Activated CD4-positive, alpha-beta T cell treated with anti-CD3 and anti-CD28 coated beads, Interleukin-2, amount 50 U/mL, for 16 hours (primary cell): ENCODE results near the gene FNTB.
"Not testable (repeated sequence)": the region's sequence is repeated elsewhere in the genome, so short reads cannot be mapped to it uniquely, and the experiment has no call there.

Experiments
- DNase-seq: peaks from one replicate; pipeline ENCODE4 v3.0.0-alpha.2; 2020

The FNTB gene

GRCh38 chr14:65054471-65055085, 67.9 kb downstream of the FNTB start:
- DNase-seq: no peak

- DNase-seq: no peak
Measured at GRCh38 chr14:65057695-65058094, 71.0 kb downstream of the FNTB start.

DNA sequence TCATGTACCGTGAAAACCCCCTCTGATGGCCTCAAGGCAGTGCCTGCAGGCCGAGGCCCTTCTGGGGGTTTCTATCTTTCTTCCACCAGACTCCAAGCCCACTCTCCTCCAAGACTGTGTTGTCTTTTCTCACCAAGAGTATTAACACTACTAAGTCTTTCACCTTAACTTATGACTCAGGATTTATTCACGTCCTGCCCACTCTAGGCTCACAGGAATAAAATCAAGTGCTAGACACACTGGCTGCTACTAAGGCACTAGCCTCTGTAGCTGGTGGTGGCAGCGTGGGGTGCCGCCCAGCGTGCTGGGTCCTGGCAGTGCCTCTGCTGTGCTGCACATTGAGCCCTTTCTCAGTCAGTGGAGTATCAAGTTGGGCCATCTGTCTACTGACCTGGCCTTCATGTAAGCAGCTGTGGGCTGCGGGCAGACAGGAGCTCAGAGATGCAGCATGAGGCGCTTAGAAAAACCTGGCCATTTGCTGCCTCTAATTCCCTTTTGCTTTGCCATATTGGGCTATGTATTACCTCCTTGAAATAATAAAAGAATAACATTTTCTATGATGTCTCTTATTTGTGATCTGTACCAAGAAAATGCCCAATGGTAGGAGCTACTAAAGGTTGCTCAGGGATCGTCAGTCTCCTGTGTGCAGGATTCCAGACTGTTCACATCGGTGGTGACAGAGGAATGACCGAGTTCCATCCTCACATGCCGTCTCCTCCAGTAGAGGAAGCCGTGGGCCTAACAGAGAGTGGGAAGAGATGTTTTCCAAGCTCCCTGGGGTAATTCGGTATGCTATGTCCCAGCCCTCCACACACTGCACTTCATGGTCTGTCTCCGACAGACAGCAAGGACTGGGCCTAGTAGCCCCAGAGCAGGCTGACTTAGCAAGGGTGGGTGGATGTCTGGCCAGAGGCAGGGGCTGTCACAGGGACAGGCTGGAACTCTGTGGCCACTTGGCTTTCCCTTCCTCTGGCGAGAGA, 75.7 kb downstream of the FNTB start:
- DNase-seq: no peak

DNA sequence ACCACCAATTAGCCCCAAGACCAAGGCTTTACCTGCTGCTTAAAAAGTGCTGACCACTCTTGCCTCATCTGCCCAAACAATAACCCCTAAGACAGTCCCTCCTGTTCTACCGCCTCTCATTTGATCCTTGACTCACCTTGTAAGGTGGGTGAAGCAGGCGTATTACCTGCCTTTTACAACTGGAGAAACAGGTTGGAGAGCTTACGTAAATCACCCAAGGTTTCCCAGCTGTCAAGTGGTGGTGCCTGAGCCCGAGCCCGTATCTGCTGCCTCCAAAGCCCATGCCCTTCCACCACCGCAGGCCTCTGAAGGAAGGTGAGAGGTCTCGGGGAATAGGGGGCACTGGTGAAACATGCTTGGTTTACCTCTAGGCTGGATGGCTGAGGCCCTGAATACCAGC, 79.0 kb downstream of the FNTB start:
- no peak for DNase-seq

DNA sequence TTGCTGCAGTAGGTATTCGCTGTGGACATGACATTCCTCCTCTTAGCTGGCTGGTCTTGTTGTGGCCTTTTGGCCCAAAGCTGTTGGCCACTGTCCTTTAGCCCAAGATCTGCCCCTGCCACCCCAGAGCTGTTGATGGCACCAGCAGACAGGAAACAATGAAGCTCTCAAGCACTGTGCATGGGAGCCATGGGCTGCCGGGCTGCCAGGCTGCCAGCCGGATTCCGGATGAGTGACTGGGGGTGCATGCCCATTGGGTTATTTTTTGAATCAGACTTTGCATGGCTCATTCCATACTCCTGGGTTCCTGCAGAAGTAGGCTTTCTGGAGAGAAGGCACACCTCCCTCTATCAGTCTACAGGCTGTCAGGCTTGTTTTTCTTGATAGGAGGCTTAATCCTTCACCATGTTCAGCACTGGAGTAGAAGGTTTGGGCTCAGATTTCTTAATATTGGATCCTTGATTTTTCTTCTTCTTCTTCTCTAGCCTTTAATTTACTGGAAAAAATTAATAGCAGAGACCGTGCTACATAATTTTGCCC, 83.2 kb downstream of the FNTB start:
- no peak for DNase-seq

- DNase-seq: no peak
Measured at GRCh38 chr14:65070471-65070976, 83.8 kb downstream of the FNTB start.

- DNase-seq: no peak
Measured at GRCh38 chr14:65071544-65071943, 84.8 kb downstream of the FNTB start.

GRCh38 chr14:65072256-65072655, 85.6 kb downstream of the FNTB start:
- DNase-seq: no peak

GRCh38 chr14:65072937-65073336, 86.2 kb downstream of the FNTB start:
- no peak for DNase-seq

GRCh38 chr14:65073605-65074201, 87.0 kb downstream of the FNTB start:
- DNase-seq: no peak

- DNase-seq: no peak
Measured at GRCh38 chr14:65074449-65075150, 87.9 kb downstream of the FNTB start.

- DNase-seq: no peak
Measured at GRCh38 chr14:65075628-65076325, 89.1 kb downstream of the FNTB start.

GRCh38 chr14:65077318-65077717, 90.6 kb downstream of the FNTB start:
- DNase-seq: no peak

DNA sequence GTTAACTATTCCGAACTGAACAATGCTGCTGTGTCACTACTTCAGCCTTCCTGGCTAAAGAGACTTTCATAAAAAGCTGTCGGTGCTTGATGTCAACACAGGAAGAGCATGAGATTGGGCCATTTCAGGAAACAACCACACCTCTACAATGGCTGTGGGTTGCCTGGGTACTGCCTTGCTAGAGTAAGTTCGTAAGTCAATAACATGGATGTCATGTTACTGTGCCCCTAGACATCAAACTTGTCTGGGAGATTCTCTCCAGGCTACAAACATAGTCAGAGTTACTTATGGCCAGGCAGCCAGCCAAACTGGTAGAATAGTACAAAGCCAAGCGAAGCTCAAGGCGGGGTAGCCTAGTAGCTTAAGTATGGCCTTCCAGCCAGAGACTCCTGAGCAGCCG, 92.5 kb downstream of the FNTB start:
- DNase-seq: no peak

GRCh38 chr14:65079768-65080167, 93.1 kb downstream of the FNTB start:
- no peak for DNase-seq

DNA sequence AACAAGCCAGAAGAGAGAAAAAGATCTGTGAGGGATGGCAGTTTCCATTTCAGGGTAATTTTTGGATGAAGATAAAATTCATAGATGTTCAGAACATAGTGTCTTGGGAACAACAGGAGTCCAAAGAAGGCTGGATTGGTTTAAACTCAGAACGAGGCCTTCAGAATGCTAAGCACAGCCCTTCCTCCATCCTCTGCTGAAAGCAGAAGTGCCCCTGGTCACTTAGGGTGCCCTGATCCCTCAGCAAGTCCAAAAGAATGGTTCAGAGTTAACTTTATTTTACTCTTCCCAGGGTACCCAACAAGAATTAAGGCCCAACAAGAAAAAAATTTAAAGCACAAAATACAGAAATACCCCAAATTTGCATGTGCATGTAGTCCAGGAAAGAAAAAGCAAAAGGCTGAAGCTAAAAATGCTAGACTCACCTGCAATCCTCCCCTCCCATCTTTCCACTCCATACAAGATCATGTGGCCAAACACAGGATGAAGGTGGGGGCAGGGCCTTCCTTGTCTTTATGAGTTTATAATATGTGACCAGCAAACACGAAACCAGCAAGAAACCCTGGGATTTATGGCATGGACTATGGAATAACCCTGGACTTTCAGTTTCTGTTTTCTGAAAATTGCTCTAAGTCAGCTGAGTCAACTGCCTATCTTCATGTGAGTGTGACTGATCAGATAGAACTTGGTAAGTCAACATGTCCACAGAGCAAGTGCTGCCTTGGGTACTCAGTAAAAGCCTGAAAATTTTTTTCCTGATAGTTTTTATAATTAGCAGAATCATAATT, 94.5 kb downstream of the FNTB start:
- no peak for DNase-seq

DNA sequence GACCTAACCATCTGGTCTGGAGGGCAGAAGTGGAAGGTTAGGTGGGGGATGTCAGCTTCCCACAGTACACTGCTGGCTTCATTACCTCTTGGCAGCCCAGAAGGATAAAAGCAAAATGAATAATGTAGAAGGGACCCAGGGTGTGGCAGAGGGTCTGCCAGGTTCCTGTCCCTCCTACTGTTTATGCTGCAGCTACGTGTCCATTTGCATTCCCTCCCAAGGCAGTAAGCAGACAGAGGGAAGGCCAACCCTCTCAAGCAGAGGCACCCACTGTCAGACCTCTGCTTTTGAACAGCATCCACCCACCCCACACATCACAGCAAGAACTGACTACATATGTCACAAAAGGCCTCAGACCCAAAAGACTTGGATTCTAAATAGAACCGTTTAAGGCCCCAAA, 96.2 kb downstream of the FNTB start:
- DNase-seq: no peak

DNA sequence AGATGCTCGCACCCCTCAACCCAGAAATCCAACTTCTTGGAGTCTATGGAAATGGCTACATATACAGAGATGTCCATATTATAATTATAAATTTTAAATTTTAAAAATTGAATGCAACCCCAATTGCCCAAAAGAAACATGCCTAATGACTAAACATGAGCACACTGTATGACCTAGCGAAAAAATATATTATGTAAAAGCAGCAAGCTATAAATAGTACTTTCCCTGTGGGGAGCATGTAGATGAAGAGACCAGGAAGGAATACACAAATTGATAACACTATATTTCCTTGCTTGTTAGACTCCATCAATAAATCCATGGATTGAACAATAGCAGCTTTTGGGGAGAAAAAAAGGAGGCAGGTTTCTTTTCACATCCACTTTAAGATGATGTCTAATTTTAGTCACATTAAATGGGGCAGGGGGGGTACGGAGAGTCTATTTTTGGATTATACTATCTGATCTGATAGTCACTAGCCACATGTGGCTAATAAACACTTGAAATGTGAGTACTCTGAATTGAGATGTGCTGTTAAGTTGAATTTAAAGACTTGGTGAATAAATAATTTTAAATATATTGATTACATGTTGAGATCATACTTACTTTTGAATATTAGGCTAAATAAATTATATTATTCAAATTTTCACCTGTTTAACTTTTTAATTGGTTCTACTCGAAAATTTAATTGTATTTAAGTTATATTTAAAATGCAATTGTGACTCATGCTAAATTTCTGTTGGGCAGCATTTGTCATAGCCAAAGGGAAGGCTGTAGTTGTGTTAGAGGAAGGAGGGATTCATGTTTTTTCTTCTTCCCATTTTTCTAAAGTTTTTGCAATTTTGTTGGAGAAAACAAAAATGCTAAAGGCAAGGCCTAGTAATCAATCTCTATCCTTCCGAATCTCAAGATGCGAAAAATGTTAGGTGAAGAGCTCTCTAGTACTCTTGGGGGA, 98.1 kb downstream of the FNTB start:
- no peak for DNase-seq

DNA sequence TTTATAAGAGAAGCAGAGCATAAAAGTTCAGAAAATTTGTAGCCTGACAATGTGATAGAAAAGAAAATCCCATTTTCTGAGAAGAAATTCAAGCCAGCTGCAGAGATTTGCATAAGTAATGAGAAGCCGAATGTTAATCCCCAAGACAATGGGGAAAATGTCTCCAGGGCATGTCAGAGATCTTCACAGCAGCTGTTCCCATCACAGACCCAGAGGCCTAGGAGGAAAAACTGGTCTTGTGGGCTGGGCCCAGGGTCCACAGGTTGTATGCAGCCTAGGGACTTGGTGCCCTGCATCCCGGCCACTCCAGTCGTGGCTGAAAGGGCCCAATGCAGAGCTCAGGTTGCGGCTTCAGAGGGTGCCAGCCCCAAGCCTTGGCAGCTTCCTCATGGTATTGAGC, 100.0 kb downstream of the FNTB start:
- not testable (repeated sequence) for DNase-seq

GRCh38 chr14:65087835-65088234, 101.1 kb downstream of the FNTB start:
- not testable (repeated sequence) for DNase-seq
